HG03066 (cell line): ENCODE data around the gene MCCC1.
"Not testable (repeated sequence)": the region's sequence is repeated elsewhere in the genome, so short reads cannot be mapped to it uniquely, and the experiment has no call there.

Source experiments
- ATAC-seq: cut with Tn5 transposase; IDR thresholded peaks from one replicate; pipeline ENCODE4 v1.9.1; 2021; ENCODE audit warnings: low read depth; ENCODE audit not compliant: unreplicated experiment

Gene MCCC1

DNA sequence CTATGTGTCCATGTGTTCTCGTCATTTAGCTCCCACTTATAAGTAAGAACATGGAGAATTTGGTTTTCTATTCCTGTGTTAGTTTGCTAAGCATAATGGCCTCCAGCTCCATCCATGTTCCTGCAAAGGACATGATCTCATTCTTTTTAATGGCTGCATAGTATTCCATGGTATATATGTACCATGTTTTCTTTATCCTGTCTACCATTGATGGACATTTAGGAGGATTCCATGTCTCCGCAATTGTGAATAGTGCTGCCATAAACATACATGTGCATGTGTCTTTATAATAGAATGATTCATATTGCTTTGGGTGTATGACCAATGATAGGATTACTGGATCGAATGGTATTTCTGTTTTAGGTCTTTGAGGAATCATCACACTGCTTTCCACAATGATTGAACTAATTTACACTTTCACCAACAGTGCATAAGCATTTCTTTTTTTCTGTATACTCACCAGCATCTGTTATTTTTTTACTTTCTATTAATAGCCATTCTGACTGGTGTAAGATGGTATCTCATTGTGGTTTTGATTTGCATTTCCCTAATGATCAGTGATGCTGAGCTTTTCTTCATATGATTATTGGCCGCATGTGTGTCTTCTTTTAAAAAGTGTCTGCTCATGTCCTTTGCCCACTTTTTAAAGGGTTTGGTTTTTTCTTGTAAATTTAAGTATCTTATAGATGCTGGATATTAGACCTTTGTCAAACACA is 105.7 kb downstream of the MCCC1 start:
- not testable (repeated sequence) for ATAC-seq

DNA sequence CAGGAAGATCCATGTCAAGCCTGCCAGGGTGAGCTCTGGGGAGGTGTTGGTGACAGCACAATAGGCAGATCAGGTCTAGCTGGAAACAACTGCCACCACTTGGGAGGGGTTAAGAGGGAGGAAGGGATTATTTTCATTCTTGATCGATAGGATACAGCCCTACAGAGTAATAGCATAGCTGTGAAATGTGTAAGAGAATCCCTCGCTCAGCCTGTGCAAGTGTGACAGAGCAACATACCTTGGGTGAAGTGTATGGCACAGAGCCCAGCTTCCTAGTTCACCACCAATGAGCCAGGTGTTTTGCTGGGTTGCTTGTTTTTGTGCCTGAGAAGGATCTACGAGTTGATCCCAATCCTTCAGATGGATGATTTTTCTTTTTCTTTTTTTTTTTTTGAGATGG is 109.7 kb downstream of the MCCC1 start:
- ATAC-seq = no peak

DNA sequence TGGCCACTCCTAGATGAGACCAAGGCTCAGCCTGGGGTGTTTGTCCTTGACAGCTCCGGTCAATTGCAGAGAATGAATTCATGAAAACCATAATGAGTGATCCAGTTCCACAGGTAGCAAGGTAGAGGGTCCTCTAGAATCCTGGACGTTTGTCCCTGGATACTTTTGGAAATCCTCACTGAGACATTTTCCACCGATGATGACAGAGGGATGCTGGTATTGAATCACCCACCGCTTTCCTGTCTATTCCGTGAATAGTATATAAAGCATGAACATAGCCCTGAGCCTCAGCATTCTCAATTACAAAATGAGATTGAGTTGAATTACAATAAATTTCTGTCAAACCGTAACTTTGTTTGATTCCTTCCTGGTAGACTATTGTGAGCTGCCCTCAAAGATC is 113.3 kb downstream of the MCCC1 start:
- ATAC-seq = no peak

DNA sequence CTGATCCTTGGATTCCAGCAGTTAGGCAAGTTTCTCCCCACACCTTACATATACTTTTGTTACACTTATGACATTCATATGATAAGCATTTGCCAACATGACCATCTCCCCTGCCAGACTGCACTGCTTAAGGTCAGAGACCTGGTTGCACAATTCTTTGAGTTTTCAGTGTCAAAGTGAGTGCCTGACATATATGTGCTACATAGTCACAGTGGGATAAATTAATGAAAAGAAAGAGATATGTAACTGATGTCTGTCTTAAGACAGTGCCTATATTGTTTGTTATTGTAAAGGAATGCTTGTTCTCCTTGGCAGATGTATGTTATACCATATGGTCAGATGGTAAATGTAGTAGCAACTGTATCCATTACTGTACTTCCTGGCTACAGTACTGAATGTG is 115.4 kb downstream of the MCCC1 start:
- ATAC-seq = no peak

DNA sequence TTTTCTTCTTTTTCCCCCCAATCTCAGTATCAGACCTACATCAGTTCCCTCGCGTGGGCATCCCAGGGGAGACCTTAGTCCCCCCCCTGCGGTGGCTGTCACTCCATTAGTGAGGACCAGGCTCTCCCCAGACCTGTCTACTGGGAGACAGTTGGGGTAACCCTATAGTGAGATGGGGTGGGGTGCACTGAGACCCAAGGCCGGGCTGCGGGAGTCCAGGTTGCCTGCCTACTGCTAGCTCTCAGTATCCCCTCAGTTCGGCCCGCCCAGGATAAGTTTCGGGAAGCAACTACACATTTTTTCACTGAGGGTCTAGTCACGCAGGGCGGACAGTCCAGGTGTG is 118.3 kb downstream of the MCCC1 start:
- no peak for ATAC-seq

DNA sequence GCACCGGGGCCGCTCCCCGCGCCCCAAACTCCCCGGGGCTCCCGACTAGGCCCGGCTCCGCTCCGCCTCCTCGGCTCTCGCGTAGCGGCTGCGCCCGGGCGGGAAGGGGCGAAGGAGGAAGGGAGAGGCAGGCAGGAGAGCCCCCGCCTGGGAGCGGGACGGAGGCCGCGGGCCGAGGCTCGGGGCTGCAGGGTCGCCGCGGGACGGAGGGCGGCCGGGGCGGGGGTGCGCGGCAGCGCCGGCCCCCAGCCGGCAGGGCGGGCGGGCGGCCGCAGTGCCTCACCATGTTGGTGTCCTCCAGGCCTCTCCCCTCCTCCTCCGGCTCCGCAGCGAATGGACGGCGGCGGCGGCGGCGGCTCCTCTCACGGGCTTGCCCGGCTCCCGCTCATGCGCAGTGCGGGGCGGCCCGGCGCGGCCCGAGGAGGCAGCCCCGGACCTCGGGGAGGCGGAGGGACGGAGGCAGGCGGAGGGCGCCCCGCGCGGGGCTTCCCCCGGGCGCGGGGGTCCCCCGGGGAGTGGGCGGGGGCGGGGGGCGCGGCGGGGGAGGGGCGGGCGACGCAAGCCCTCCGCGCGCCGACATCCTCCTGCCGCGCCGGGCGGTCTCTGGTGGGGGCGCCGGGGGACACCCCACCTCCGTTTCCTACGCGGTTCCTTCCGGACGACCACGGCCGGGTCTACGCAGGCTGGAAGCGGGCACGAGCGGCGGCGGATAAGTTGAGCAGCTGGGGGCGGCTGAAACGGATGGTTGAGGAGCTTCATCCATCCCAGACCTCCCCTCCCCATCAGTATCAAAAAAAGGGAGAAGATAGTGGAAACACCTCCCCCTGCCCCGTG is 118.9 kb downstream of the MCCC1 start, which contains the start of gene DCUN1D1:
Gene DCUN1D1, minus strand, starts transcription at position 335 of the 834 bp plus-strand sequence. Its CDS starts 49 bp downstream, at position 286.
- ATAC-seq = peak; percentile 84

DNA sequence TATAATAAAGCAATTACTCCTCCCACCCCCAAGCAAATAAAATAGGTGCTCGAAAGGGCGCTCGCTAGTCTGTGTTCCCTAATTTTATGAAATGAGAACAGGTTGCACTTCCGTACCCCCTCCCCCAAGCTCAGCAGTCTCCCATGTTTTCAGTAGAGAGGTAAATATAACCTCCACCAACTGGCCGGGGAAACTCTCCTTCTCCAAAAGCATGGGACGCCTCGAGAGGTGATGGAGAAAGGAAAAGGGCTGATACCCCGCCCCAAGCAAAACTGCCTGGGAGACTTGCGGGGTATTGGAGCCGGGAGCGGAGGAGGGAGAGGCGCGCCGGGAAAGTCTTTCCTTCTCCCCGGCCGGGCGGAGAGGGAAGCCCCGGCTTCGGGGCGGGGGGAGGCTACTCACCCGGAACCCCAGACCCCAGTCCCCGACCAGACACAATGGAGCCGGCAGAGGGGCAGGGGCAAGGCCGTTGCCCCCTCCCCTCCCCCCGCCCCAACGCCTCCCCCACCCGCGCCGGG is 119.6 kb downstream of the MCCC1 start:
- peak; percentile 25 for ATAC-seq

DNA sequence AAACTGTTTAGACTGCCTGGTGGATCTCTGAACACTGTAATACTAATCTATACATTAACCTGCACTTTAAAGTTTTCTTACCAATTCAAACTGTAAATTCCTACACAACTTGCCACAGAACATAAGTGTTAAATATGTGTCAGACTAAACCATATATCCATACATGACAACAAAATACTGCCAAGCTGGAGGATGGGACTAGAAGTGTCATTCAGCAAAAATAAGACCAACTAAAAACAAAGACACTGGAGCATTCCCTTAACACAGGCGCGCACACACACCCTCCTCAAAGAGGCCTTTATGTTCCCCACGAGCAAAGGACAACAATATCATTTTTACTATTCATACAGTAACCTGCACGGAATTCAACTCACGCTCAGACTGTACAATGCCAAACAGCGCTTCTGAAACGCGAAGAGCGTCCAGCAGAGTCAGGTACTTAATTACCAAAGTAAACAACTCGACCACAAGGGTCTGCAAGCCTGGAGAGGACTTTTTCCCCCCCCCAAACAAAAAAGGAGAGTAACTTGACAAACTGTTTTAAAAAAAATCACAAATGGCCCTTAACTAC is 120.1 kb downstream of the MCCC1 start:
- ATAC-seq = no peak

DNA sequence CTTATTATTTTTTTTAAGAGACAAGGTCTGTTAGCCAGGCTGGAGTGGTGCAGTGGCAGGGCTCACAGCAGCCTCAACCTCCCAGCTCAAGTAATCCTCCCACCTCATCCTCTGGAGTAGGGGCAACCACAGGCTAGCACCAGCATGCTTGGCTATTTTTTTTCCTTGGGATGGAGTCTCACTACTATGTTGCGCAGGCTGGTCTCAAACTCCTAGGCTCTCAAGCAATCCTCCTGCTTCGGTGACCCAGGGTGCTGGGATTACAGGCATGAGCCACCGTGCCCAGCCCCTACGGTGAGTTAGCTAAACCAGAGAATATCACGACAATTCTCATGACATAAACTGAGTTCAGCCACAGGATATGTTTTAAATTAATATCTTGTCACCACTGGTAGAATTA is 120.9 kb downstream of the MCCC1 start:
- no peak for ATAC-seq

DNA sequence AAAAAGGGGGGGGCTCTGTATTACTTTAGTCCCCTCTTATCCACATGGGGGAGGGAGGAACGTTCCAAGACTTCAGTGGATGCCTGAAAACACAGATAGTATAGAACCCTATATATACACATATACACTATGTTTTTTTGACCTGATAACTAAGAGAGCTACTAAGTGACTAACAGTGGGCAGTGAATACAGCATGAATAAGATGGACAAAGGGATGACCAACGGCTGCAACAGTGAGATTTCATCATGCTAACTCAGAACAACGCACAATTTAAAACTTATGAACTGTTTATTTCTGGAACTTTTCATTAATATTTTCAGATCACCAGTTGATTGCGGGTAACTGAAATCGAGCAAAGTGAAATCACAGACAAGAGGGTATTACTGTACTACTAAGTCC is 126.2 kb downstream of the MCCC1 start:
- no peak for ATAC-seq

DNA sequence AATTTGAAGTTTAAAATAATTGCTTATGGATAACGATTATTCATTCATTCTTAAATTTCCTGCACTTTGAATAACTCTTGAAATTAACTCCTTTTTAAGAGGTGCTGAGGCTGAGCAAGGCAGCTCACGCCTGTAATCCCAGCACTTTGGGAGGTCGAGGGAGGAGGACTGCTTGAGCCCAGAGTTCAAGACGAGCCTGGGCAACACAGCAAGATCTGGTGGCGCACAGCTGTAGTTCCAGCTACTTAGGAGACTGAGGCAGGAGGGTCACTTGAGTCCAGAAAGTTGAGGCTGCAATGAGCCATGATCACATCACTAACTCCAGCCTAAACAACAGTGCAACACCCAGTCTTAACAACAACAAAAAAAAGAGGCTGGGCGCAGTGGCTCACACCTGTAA is 126.9 kb downstream of the MCCC1 start:
- no peak for ATAC-seq

DNA sequence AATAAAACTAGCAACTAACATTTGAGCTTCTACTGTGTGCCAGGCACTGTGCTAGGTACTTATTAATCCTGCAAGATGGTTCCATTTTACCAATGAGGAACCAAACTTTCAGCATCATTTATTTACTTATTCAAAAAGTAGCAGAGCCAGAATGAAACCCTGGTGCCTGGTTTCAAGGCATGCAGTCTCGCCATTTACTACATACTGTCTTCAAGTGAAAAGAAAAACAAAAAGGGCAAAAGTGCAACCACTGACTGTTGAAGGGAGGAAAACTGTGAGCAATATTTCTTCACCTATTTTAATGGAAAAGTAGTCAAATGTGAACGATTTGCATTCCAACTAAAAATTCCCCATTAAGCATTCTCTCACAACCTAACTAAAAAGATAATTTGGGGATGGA is 127.7 kb downstream of the MCCC1 start:
- no peak for ATAC-seq

DNA sequence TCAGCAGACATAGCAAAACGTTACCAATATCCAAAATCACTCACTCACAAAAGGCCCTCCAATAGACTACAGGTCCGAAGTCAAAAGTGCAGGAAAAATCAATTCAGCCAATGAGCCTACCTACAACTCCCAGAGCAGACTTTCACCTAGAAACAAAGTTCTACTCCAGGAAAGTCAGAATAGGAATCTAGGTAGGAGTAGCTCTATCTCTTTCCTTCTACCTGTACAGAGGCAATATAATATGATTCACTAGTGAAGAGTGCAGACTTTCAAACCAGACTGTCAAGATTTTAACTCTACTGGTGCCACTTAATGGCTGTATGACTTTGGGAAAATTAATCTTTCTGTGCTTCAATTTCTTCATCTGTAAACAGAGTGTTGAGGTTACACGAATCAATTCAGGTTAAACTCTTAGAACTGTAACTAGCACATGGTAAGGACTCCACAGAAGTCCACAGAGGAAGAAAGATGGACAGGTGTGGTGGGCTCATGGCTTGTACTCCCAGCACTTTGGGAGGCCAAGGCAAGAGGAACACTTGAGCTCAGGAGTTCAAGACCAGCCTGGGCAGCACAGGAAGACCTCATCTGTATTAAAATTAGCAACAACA is 128.4 kb downstream of the MCCC1 start:
- ATAC-seq = no peak

DNA sequence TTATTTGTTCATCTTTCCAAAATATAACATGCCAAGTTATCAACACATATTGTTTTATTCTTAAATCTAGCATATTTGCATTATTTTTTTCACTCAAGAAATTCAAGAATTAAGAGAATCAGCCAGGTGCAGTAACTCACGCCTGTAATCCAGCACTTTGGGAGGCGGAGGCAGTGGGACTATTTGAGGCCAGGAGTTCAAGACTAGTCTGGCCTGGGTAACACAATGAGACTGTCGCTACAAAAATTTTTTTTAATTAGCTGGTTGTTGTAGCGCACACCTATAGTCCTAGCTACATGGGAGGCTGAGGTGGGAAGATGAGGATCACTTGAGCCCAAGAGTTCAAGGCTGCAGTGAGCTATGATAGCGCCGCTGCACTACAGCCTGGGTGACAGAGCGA is 129.4 kb downstream of the MCCC1 start:
- no peak for ATAC-seq

DNA sequence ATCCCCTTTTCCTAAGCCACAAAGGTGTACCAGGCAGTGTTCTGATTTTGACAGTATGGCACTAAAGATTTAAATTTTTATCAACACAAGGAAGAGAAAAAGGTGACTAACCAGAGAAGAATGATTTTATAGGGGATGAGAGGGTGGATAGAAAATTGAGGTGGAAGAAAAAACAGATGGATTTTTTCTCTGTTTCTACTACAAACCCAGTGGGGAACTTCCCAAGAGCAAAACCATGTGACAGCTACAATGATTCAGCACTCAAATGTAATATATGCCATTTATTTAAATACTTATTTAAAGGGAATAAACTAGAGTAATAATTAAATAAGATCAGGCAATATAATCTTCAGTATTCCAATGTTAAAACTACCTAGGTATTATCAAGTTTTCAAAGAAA is 130.0 kb downstream of the MCCC1 start:
- ATAC-seq = no peak

DNA sequence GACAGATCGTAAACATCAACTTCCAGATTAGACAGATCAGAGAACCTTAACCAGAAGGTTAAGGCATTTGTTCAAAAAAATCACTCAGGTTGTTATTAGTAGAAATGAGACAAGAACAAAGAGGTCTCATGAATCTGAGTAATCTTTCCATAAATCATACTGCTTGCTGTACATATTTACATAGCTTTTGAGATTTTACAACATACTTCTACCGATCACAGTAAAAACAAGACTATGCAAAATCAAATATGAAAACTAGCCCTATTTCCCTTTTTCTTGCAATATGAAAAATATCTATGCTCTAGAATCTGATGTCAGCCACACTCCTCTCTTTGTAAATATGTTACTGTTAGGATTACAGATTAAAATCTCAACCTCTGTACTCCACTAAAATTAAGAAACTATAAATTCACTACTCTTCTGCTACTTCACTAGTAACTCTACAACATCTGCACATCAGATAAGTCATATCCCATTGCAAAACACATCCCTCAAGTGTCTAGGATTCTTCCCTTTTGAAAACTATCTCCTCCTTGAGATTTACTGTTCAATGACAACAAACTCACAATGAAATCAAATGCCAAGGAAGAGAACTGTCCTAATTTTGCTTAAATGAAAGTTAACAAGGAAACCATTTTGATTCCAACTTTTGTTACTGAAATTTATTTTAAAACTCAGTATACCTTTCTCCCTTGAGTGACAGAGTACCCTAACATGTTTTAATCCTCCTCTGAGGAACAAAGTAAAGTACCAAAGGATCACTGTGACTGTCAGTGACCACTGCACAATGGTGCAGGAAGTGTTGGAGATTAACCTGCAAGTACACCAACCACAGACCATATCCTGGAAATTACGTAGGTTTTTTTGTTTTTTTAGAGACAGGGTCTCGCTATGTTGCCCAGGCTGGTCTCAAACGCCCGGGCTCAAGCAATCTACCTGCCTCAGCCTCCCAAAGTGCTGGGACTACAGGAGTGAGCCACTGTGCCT is 131.8 kb downstream of the MCCC1 start:
- peak; percentile 66 for ATAC-seq

DNA sequence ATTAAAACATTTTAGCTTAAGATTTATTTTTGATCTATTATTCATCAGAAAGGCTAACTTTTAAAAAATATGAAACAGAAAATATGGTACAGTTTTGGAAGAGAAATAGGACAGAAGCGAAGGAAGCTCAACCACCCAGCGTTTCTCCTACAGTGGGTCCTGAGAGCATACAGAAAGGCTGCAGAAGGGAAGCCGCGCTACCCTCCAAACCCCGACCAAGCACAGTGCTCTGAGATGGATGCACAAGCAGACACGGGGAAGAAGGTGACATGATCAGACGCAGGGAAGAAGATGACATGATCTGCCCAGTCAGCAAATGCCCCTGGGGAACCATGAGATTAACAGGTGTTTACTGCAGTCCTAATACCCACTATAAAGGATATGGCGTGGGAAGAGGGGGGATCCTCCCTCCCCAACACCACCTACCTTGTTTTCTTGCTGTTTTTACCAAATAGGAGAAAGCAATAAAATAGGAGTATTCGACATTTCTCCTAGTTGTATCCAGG is 133.4 kb downstream of the MCCC1 start:
- ATAC-seq = no peak
